Stomach (tissue), 9 donors: Measurements from ENCODE around the gene FAM111A. TPM values are rescaled to one million over a fixed set of nuclear protein-coding genes. Genes with fewer than 3 reads are reported as not detected.

Experiments
- DNase-seq, 2 donors: peaks; one replicate each; pipeline versions ENCODE4 v3.0.0 to v3.0.0-alpha.2; 2013 to 2019
- H3K27ac ChIP-seq, 5 donors: fragments of 200-600 bp in 4 of 5; sonication (generic) in 4 of 5; one replicate each; pipeline ENCODE4 v1.5.1; 2013 to 2019; ENCODE audit warnings: mild to moderate bottlenecking in 1 of 5, moderate library complexity in 1 of 5
- H3K27me3 ChIP-seq, 3 donors: fragments of 200-600 bp; sonication (generic); one replicate each; pipeline ENCODE4 v1.5.1; 2017 to 2019; ENCODE audit warnings: mixed run types in 1 of 3
- H3K36me3 ChIP-seq, 4 donors: fragments of 200-600 bp; sonication (generic); 1 replicate in 3 of 4; 2 replicates in 1 of 4; pipeline ENCODE4 v1.5.1; 2016 to 2019
- H3K4me1 ChIP-seq, 4 donors: fragments of 200-600 bp; sonication (generic); one replicate each; pipeline ENCODE4 v1.5.1; 2016 to 2019
- H3K4me3 ChIP-seq, 4 donors: fragments of 200-600 bp; sonication (generic) in 3 of 4; one replicate each; pipeline ENCODE4 v1.5.1; 2016 to 2019; ENCODE audit warnings: mild to moderate bottlenecking in 1 of 4
- H3K9me3 ChIP-seq, 4 donors: fragments of 200-600 bp; sonication (generic); one replicate each; pipeline ENCODE4 v1.5.1; 2016 to 2019
- CTCF ChIP-seq, 7 experiments: fragments of 450-650 bp in 4 of 7; fragments of 200-600 bp in 3 of 7; sonication (generic) in 3 of 7; IDR thresholded peaks; one replicate each; pipeline ENCODE4 v1.5.1; 2016 to 2019; ENCODE audit warnings: antibody characterized with exemption in 7 of 7, control low read depth in 2 of 7, mild to moderate bottlenecking in 1 of 7
- EP300 ChIP-seq: sonication (generic); formaldehyde crosslinking; IDR thresholded peaks from one replicate; pipeline ENCODE4 v1.6.1; 2017; ENCODE audit warnings: antibody characterized with exemption
- POLR2A ChIP-seq, 4 donors: fragments of 450-650 bp; IDR thresholded peaks; one replicate each; pipeline ENCODE4 v1.6.1; 2016; ENCODE audit warnings: antibody characterized with exemption in 4 of 4, control low read depth in 2 of 4, mild to moderate bottlenecking in 1 of 4, moderate library complexity in 1 of 4
- POLR2AphosphoS5 ChIP-seq, 3 donors: sonication (generic); formaldehyde crosslinking; IDR thresholded peaks; one replicate each; pipeline ENCODE4 v1.6.1; 2016; ENCODE audit warnings: antibody characterized with exemption in 3 of 3
- WGBS, 5 donors: extraction: QIAGEN DNeasy Blood & Tissue Kit in 3 of 5; methylation state at CpG; one replicate each; pipeline versions ENCODE4 v1.1.5 to v1.1.7; 2013 to 2018; 5-methylcytosine and 5-hydroxymethylcytosine counted together
- intact Hi-C: fragments of 100-400 bp; cut with DNase I; formaldehyde crosslinking; loops from one replicate; pipeline ENCODE4 v1.15.1; 2023; ENCODE audit warnings: low total_unique reads
- polyA plus RNA-seq, 3 donors: library from polyadenylated mRNA; stranded (reverse); fragments of 200-250 nt; gene quantifications; one replicate each; pipeline ENCODE4 v1.2.3, GENCODE V29; 2013
- total RNA-seq, 5 donors: library from RNA; depleted of rRNA; stranded (reverse); fragments of >200 nt; gene quantifications; one replicate each; pipeline versions ENCODE4 v1.1.0 to v1.2.3, GENCODE V29; 2014 to 2016
- donor health status: healthy with polysubstance abuse.
- donor health status: Bipolar disorder and iron deficiency.
- donor health status: healthy.

FAM111A gene
- total and polyA plus RNA-seq, 8 donors = 8.9 to 78.2 (median 29.7) TPM

GRCh38 chr11:59189986-59190385 is 47.3 kb downstream of the FAM111A start:
- peak in 1 of 2 donors; percentile 81 for DNase-seq
- intact Hi-C loops = no loop called here
- peaks cover 11 to 61% (median 50%) of the 10 kb centered on the region in 4 donors for H3K36me3 ChIP-seq
- H3K4me3 ChIP-seq = no peak overlapping the region
- no peaks in the 10 kb centered on the region for H3K27me3 ChIP-seq
- H3K9me3 ChIP-seq = no peaks in the 10 kb centered on the region
- 13 to 23% (median 17%) methylated on average over 4 of the region's 4 CpGs for WGBS, 5 donors
- H3K4me1 ChIP-seq = peaks cover 33 to 59% (median 52%) of the 10 kb centered on the region in 4 donors
- TF ChIP-seq EP300 (no peak), POLR2AphosphoS5 (IDR thresholded peaks at IDR 0.05) (peak in 1 of 3 donors; percentile 31)
- H3K27ac ChIP-seq = peak overlapping the region; percentile 1 to 64 (median 25)

- Histone ChIP-seq H3K9me3 (no peaks in the 10 kb centered on the region), H3K36me3 (peaks cover 11 to 72% (median 61%) of the 10 kb centered on the region in 4 donors), H3K27ac (peak overlapping the region in 1 of 5 donors; percentile 3), H3K4me3 (no peak overlapping the region), H3K27me3 (no peaks in the 10 kb centered on the region), H3K4me1 (peaks cover 26 to 53% (median 43%) of the 10 kb centered on the region in 4 donors)
- 72 to 89% (median 83%) methylated on average over 4 of the region's 4 CpGs for WGBS, 5 donors
- no peak for TF ChIP-seq EP300
- TF ChIP-seq POLR2A (IDR thresholded peaks at IDR 0.05) = no peak
- TF ChIP-seq CTCF (IDR thresholded peaks at IDR 0.05) = no peak
- no peak for TF ChIP-seq POLR2AphosphoS5 (IDR thresholded peaks at IDR 0.05)
- no peak for DNase-seq
- intact Hi-C loops = no loop called here
Observed at GRCh38 chr11:59191095-59191494, 48.4 kb downstream of the FAM111A start.

- H3K4me1 ChIP-seq = peaks cover 22 to 53% (median 35%) of the 10 kb centered on the region in 4 donors
- H3K4me3 ChIP-seq = no peak overlapping the region
- 75 to 85% (median 83%) methylated on average over 7 to 8 of the region's 8 CpGs for WGBS, 5 donors
- intact Hi-C loops = no loop called here
- DNase-seq = no peak
- H3K9me3 ChIP-seq = no peaks in the 10 kb centered on the region
- H3K36me3 ChIP-seq = peaks cover 15 to 80% (median 69%) of the 10 kb centered on the region in 4 donors
- H3K27ac ChIP-seq = peak overlapping the region in 1 of 5 donors; percentile 11
- H3K27me3 ChIP-seq = no peaks in the 10 kb centered on the region
- TF ChIP-seq POLR2A (IDR thresholded peaks at IDR 0.05) (no peak), POLR2AphosphoS5 (IDR thresholded peaks at IDR 0.05) (no peak), EP300 (no peak), CTCF (IDR thresholded peaks at IDR 0.05) (no peak)
Observed at GRCh38 chr11:59191890-59192289, 49.2 kb downstream of the FAM111A start.

- Histone ChIP-seq H3K27me3 (no peaks in the 10 kb centered on the region), H3K27ac (no peak overlapping the region), H3K4me1 (peaks cover 17 to 53% (median 32%) of the 10 kb centered on the region in 4 donors), H3K9me3 (no peaks in the 10 kb centered on the region), H3K4me3 (no peak overlapping the region), H3K36me3 (peaks cover 15 to 81% (median 71%) of the 10 kb centered on the region in 4 donors)
- intact Hi-C loops = no loop called here
- 65 to 82% (median 73%) methylated on average over 4 of the region's 4 CpGs for WGBS, 5 donors
- no peak for DNase-seq
- TF ChIP-seq CTCF (IDR thresholded peaks at IDR 0.05) (no peak), EP300 (no peak), POLR2AphosphoS5 (IDR thresholded peaks at IDR 0.05) (no peak), POLR2A (IDR thresholded peaks at IDR 0.05) (no peak)
Observed at GRCh38 chr11:59192446-59193020, 49.9 kb downstream of the FAM111A start.

GRCh38 chr11:59193587-59194130 is 51.0 kb downstream of the FAM111A start:
- no peaks in the 10 kb centered on the region for H3K27me3 ChIP-seq
- H3K36me3 ChIP-seq = peaks cover 15 to 82% (median 70%) of the 10 kb centered on the region in 4 donors
- TF ChIP-seq POLR2A (IDR thresholded peaks at IDR 0.05) = no peak
- no peak for TF ChIP-seq POLR2AphosphoS5 (IDR thresholded peaks at IDR 0.05)
- TF ChIP-seq EP300 = no peak
- no peak for TF ChIP-seq CTCF (IDR thresholded peaks at IDR 0.05)
- H3K4me3 ChIP-seq = no peak overlapping the region
- no peaks in the 10 kb centered on the region for H3K9me3 ChIP-seq
- no peak for DNase-seq
- 80 to 89% (median 83%) methylated on average over 10 of the region's 10 CpGs for WGBS, 5 donors
- peaks cover 16 to 53% (median 30%) of the 10 kb centered on the region in 4 donors for H3K4me1 ChIP-seq
- no peak overlapping the region for H3K27ac ChIP-seq
- intact Hi-C loops = no loop called here
